Activated CD4-positive, alpha-beta memory T cell treated with anti-CD3 and anti-CD28 coated beads for 36 hours (primary cell): ENCODE data around the gene C1orf226. TPM values are rescaled to one million over a fixed set of nuclear protein-coding genes. Genes with fewer than 3 reads are reported as not detected.

Experiments
- CTCF ChIA-PET: fragments of 350-600 bp; sonication (Branson Sonifier 250); formaldehyde crosslinking; loops from one replicate; lab custom pipeline; 2021; ENCODE audit warnings: antibody characterized with exemption, inconsistent platforms; lab: Charles Lee
- POLR2A ChIA-PET: fragments of 350-600 bp; sonication (Branson Sonifier 250); formaldehyde crosslinking; loops from one replicate; lab custom pipeline; 2021; ENCODE audit warnings: antibody characterized with exemption; lab: Charles Lee
- DNase-seq: peaks from one replicate; pipeline ENCODE4 v3.0.0-alpha.2; 2020
- H3K27ac Mint-ChIP-seq: one replicate; pipeline ENCODE4 v1.8.0; 2021; ENCODE audit warnings: mixed read lengths
- H3K27me3 Mint-ChIP-seq: one replicate; pipeline ENCODE4 v1.8.0; 2021; ENCODE audit warnings: mixed read lengths
- H3K36me3 Mint-ChIP-seq: one replicate; pipeline ENCODE4 v1.8.0; 2021; ENCODE audit warnings: mixed read lengths
- H3K4me1 Mint-ChIP-seq: one replicate; pipeline ENCODE4 v1.8.0; 2021; ENCODE audit warnings: low read depth, mixed read lengths
- H3K4me3 Mint-ChIP-seq: one replicate; pipeline ENCODE4 v1.8.0; 2021; ENCODE audit warnings: mild to moderate bottlenecking, mixed read lengths
- H3K9me3 Mint-ChIP-seq: one replicate; pipeline ENCODE4 v1.8.0; 2021; ENCODE audit warnings: mixed read lengths
- intact Hi-C: fragments of 100-400 bp; cut with micrococcal nuclease; formaldehyde crosslinking; loops from one replicate; pipeline ENCODE4 v1.15.1; 2023
- total RNA-seq, 2 experiments: library from RNA; stranded (reverse); gene quantifications; one replicate each; pipeline ENCODE4 v1.2.3, GENCODE V29; 2021

Gene C1orf226
- total RNA-seq, 2 experiments from 2014 or later, result 0.10 to 0.12 TPM

- Mint-ChIP-seq H3K36me3 (no peaks in the 10 kb centered on the region), H3K27ac (no peak overlapping the region), H3K9me3 (no peaks in the 10 kb centered on the region), H3K27me3 (peaks cover 19% of the 10 kb centered on the region), H3K4me1 (no peaks in the 10 kb centered on the region), H3K4me3 (no peak overlapping the region)
- ChIA-PET POLR2A (no interaction called here), CTCF (interaction anchor here (1.5 kb wide), 1 partner anchor 332 kb away, joined by 4 read pairs; no protein-coding TSS in a partner anchor)
- DNase-seq, result no peak
- intact Hi-C loops, result no loop called here
Observed at GRCh38 chr1:162388083-162388594, 6.6 kb downstream of the C1orf226 start.

- Mint-ChIP-seq H3K27me3 (peaks cover 19% of the 10 kb centered on the region), H3K9me3 (no peaks in the 10 kb centered on the region), H3K36me3 (no peaks in the 10 kb centered on the region), H3K4me3 (no peak overlapping the region), H3K4me1 (no peaks in the 10 kb centered on the region), H3K27ac (no peak overlapping the region)
- intact Hi-C loops, result no loop called here
- no peak for DNase-seq
- ChIA-PET POLR2A (no interaction called here), CTCF (interaction anchor here (1.5 kb wide), 1 partner anchor 332 kb away, joined by 4 read pairs; no protein-coding TSS in a partner anchor)
Observed at GRCh38 chr1:162388615-162389014, 7.1 kb downstream of the C1orf226 start.

GRCh38 chr1:162389021-162389818 lies 7.7 kb downstream of the C1orf226 start:
- ChIA-PET POLR2A (no interaction called here), CTCF (interaction anchor here (1.1 to 1.5 kb wide), 2 partner anchors 333 to 393 kb away, joined by 3 to 4 read pairs; no protein-coding TSS in a partner anchor)
- no peaks in the 10 kb centered on the region for H3K36me3 Mint-ChIP-seq
- intact Hi-C loops, result no loop called here
- no peaks in the 10 kb centered on the region for H3K9me3 Mint-ChIP-seq
- no peak for DNase-seq
- no peaks in the 10 kb centered on the region for H3K4me1 Mint-ChIP-seq
- no peak overlapping the region for H3K27ac Mint-ChIP-seq
- peaks cover 19% of the 10 kb centered on the region for H3K27me3 Mint-ChIP-seq
- H3K4me3 Mint-ChIP-seq, result no peak overlapping the region

DNA sequence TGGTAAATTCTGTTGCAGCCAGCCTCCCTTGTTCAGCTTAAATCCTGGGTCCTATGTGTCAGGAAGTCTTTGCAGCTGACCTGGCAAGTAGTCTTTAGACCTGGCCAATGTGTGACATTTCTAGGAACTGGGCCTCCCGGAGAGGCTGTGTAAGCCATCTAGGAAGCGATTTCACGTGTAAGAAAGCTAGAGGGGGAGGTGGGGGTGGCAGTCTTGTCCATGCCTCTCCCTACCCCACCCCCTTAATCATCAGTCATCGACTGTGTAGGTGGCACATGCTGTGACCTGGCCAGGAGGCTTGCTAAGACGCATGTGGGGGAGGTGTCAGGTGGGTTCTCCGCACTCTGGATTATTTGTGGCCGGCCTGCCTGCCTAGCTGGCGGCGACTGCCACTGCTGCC lies 8.4 kb downstream of the C1orf226 start:
- CTCF ChIA-PET, result interaction anchor here (1.1 to 5.1 kb wide), 2 partner anchors 334 to 393 kb away, joined by 3 to 27 read pairs; no protein-coding TSS in a partner anchor
- Mint-ChIP-seq H3K4me3 (no peak overlapping the region), H3K27ac (no peak overlapping the region), H3K27me3 (peaks cover 19% of the 10 kb centered on the region), H3K36me3 (no peaks in the 10 kb centered on the region), H3K9me3 (no peaks in the 10 kb centered on the region), H3K4me1 (no peaks in the 10 kb centered on the region)
- intact Hi-C loops, result loop anchor here (10.0 kb wide), 2 partner anchors 485 to 615 kb away; no protein-coding TSS in a partner anchor
- POLR2A ChIA-PET, result no interaction called here
- DNase-seq, result no peak

DNA sequence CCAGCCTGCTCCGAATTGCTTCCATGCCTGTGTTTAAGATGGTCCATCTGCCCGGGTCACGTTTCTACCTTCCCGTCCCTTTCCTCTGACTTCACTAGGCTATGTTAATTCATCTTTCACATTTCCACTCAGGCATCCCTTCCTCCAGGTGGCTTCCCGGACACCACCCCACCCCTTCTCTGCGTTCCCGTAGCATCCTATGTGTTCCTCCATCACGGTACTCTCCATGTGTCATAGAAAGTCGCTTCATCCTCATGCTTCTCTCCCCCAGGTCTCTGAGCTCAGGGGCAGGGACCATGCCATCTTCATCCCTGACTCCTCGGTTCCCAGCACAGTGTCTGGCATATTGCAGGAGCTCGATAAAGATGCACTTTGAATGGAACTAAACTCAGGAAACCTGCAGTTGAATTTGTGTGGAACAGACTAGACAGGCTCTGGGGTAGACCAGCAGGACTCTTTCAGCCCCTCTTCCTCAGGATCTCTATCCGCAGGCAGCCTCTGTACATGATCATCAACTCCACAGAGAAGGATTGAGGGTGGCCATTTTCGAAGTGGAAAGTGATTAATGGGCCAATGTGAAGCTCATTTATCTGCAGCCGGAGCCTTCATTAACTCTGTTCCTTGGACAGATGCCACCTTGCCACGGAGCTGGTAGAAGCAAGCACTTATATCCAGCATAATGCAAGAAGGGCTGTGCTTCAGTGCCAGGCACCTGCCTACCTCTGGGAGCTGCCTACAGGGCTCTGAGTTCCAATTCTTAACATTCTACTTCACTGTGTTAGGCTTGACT lies 9.1 kb downstream of the C1orf226 start:
- H3K4me3 Mint-ChIP-seq, result no peak overlapping the region
- H3K4me1 Mint-ChIP-seq, result no peaks in the 10 kb centered on the region
- H3K9me3 Mint-ChIP-seq, result no peaks in the 10 kb centered on the region
- H3K27me3 Mint-ChIP-seq, result peaks cover 19% of the 10 kb centered on the region
- intact Hi-C loops, result loop anchor here (10.0 kb wide), 2 partner anchors 486 to 616 kb away; no protein-coding TSS in a partner anchor
- CTCF ChIA-PET, result interaction anchor here (5.1 kb wide), 1 partner anchor 334 kb away, joined by 27 read pairs; no protein-coding TSS in a partner anchor
- POLR2A ChIA-PET, result no interaction called here
- DNase-seq, result no peak
- H3K36me3 Mint-ChIP-seq, result no peaks in the 10 kb centered on the region
- H3K27ac Mint-ChIP-seq, result no peak overlapping the region

- Mint-ChIP-seq H3K9me3 (no peaks in the 10 kb centered on the region), H3K4me3 (no peak overlapping the region), H3K27ac (no peak overlapping the region), H3K36me3 (no peaks in the 10 kb centered on the region), H3K27me3 (peaks cover 21% of the 10 kb centered on the region), H3K4me1 (no peaks in the 10 kb centered on the region)
- peak; percentile 22 for DNase-seq
- intact Hi-C loops, result loop anchor here (1.0 to 10.0 kb wide), 4 partner anchors 35 to 617 kb away; no protein-coding TSS in a partner anchor
- ChIA-PET CTCF (interaction anchor here (0.6 to 5.1 kb wide), 8 partner anchors 9 to 450 kb away, joined by 3 to 27 read pairs (median 3); no protein-coding TSS in a partner anchor), POLR2A (no interaction called here)
Observed at GRCh38 chr1:162391790-162392563, 10.4 kb downstream of the C1orf226 start.

GRCh38 chr1:162396201-162396906 lies 14.8 kb downstream of the C1orf226 start:
- no peak overlapping the region for H3K4me3 Mint-ChIP-seq
- no peaks in the 10 kb centered on the region for H3K9me3 Mint-ChIP-seq
- H3K27ac Mint-ChIP-seq, result no peak overlapping the region
- ChIA-PET POLR2A (no interaction called here), CTCF (no interaction called here)
- intact Hi-C loops, result loop anchor here (10.0 kb wide), 2 partner anchors 492 to 622 kb away; no protein-coding TSS in a partner anchor
- peaks cover 23% of the 10 kb centered on the region for H3K27me3 Mint-ChIP-seq
- no peak for DNase-seq
- H3K36me3 Mint-ChIP-seq, result no peaks in the 10 kb centered on the region
- H3K4me1 Mint-ChIP-seq, result no peaks in the 10 kb centered on the region

DNA sequence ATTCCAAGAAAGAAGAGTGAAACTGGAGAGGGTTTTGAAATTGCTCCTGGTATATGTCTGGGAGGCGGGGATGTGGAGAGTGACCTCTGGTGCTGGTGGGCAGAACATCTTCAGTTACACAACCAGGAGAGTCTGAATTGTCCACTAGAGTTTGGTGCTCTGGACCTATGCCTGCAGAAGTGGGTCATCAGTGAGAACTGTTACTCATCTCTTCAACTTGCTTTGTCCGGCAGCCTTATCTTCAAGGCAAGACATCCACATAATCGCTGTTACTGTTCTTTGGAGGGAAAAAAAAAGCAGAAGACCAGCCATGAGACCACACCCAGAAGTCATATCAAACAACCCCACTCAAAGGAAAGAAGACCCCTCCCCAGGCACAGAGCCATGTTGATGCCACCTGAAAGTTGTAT lies 15.5 kb downstream of the C1orf226 start:
- ChIA-PET POLR2A (no interaction called here), CTCF (no interaction called here)
- no peaks in the 10 kb centered on the region for H3K4me1 Mint-ChIP-seq
- no peak for DNase-seq
- no peak overlapping the region for H3K4me3 Mint-ChIP-seq
- H3K27me3 Mint-ChIP-seq, result peaks cover 23% of the 10 kb centered on the region
- H3K27ac Mint-ChIP-seq, result no peak overlapping the region
- no peaks in the 10 kb centered on the region for H3K9me3 Mint-ChIP-seq
- intact Hi-C loops, result loop anchor here (10.0 kb wide), 2 partner anchors 492 to 622 kb away; no protein-coding TSS in a partner anchor
- no peaks in the 10 kb centered on the region for H3K36me3 Mint-ChIP-seq

GRCh38 chr1:162397943-162398560 lies 16.5 kb downstream of the C1orf226 start:
- Mint-ChIP-seq H3K9me3 (no peaks in the 10 kb centered on the region), H3K27me3 (peaks cover 26% of the 10 kb centered on the region), H3K36me3 (no peaks in the 10 kb centered on the region), H3K27ac (no peak overlapping the region), H3K4me1 (no peaks in the 10 kb centered on the region), H3K4me3 (no peak overlapping the region)
- intact Hi-C loops, result loop anchor here (10.0 kb wide), 2 partner anchors 493 to 623 kb away; no protein-coding TSS in a partner anchor
- ChIA-PET CTCF (interaction anchor here (0.8 kb wide), 1 partner anchor 41 kb away, joined by 3 read pairs; no protein-coding TSS in a partner anchor), POLR2A (no interaction called here)
- no peak for DNase-seq

GRCh38 chr1:162398999-162399580 lies 17.6 kb downstream of the C1orf226 start:
- CTCF ChIA-PET, result interaction anchor here (0.8 kb wide), 1 partner anchor 42 kb away, joined by 3 read pairs; no protein-coding TSS in a partner anchor

More at GRCh38 chr1:162398999-162399580, 17.6 kb downstream of the C1orf226 start:
- Mint-ChIP-seq H3K27ac (no peak overlapping the region), H3K4me3 (no peak overlapping the region), H3K9me3 (no peaks in the 10 kb centered on the region), H3K36me3 (no peaks in the 10 kb centered on the region), H3K27me3 (peaks cover 26% of the 10 kb centered on the region), H3K4me1 (no peaks in the 10 kb centered on the region)
- DNase-seq, result no peak
- intact Hi-C loops, result loop anchor here (10.0 kb wide), 2 partner anchors 494 to 624 kb away; no protein-coding TSS in a partner anchor
- POLR2A ChIA-PET, result interaction anchor here (0.6 kb wide), 1 partner anchor 162 kb away, joined by 3 read pairs; no protein-coding TSS in a partner anchor
